ENCODE data around the gene TTC22. TPM values are rescaled to one million over a fixed set of nuclear protein-coding genes. Genes with fewer than 3 reads are reported as not detected.

The TTC22 gene
- total RNA-seq, 1 experiment from 2014 or later, result 0.59 TPM

GRCh38 chr1:54835970-54836369 lies 34.8 kb upstream of the TTC22 start:
- H3K4me1 ChIP-seq (ENCODE audit: insufficient read depth, low read length), result no peaks in the 10 kb centered on the region
- TF ChIP-seq CTCF (conservative IDR thresholded peaks at IDR 0.05), result no peak
- H3K27me3 Mint-ChIP-seq (ENCODE audit: low read depth), result peaks cover 10% of the 10 kb centered on the region
- no CpG with 5 or more reads among the region's 5 CpGs for WGBS (ENCODE audit: extremely low coverage, insufficient read length, low lambda C conversion rate)
- no peak overlapping the region for H2BK5ac ChIP-seq (ENCODE audit: insufficient read length, low read length)
- H3K79me1 ChIP-seq (ENCODE audit: insufficient read depth, low read depth, low read length, poor library complexity, severe bottlenecking), result no peaks in the 10 kb centered on the region
- no peak for DNase-seq
- H3K56ac ChIP-seq (ENCODE audit: insufficient read length, low read depth, low read length), result no peak overlapping the region
- no peaks in the 10 kb centered on the region for H3K27me3 ChIP-seq (ENCODE audit: insufficient read depth, low read length)
- no peak overlapping the region for H2AK5ac ChIP-seq (ENCODE audit: insufficient read length, low read length)
- no peak overlapping the region for H3K18ac ChIP-seq (ENCODE audit: insufficient read length, low read depth, low read length)
- H3K9me3 ChIP-seq (ENCODE audit: control insufficient read depth, low read depth, low read length), result no peaks in the 10 kb centered on the region
- no peak overlapping the region for H4K8ac ChIP-seq (replicated peaks; ENCODE audit: insufficient read length, low read depth, low read length)
- no peak overlapping the region; the same call in 1 of the 2 replicates for H3K14ac ChIP-seq (ENCODE audit: insufficient read depth, low read length)
- no peak overlapping the region for H4K5ac ChIP-seq (ENCODE audit: insufficient read length, low read depth, low read length)
- H3K23me2 ChIP-seq (ENCODE audit: insufficient read length, low read depth, low read length, poor library complexity, severe bottlenecking), result no peaks in the 10 kb centered on the region
- no peak overlapping the region for H3T11ph ChIP-seq (ENCODE audit: low read length)
- H3K9me3 Mint-ChIP-seq, result peaks cover 2 to 3% of the 10 kb centered on the region in 2 experiments; a peak in 3 of 5 replicates
- no peak overlapping the region for H3K4ac ChIP-seq (ENCODE audit: low read depth, low read length)
- no peak overlapping the region for H2BK20ac ChIP-seq (ENCODE audit: low read depth, low read length, poor library complexity, severe bottlenecking)
- no peak overlapping the region for H3K23ac ChIP-seq (ENCODE audit: insufficient read length, low read depth, low read length)
- H2BK12ac ChIP-seq (ENCODE audit: insufficient read length, low read depth, low read length), result no peak overlapping the region
- no peaks in the 10 kb centered on the region for H3K79me2 ChIP-seq (ENCODE audit: insufficient read depth, low read length)
- no peak overlapping the region for H3K27ac Mint-ChIP-seq
- H3K9ac ChIP-seq (ENCODE audit: extremely low read depth, insufficient read length, low read length), result no peak overlapping the region
- peaks cover 0 to 8% of the 10 kb centered on the region in 2 experiments; a peak in 2 of 4 replicates for H3K4me1 Mint-ChIP-seq
- H3K4me3 Mint-ChIP-seq, result no peak overlapping the region
- peaks cover 0 to 1% (median 0%) of the 10 kb centered on the region in 3 experiments; a peak in 1 of 7 replicates for H3K36me3 Mint-ChIP-seq (ENCODE audit: insufficient read depth in 1 of 3, low read depth in 3 of 3)
- no peak overlapping the region for H2BK15ac ChIP-seq (ENCODE audit: low read depth, low read length)
- no peak overlapping the region for H2AFZ ChIP-seq (ENCODE audit: low read length)
- no peak overlapping the region for H3K27ac ChIP-seq (ENCODE audit: insufficient read length, low read depth, low read length)
- H4K20me1 ChIP-seq (ENCODE audit: control insufficient read depth, insufficient read depth, insufficient read length), result no peaks in the 10 kb centered on the region
- no peak overlapping the region for H3K4me2 ChIP-seq (ENCODE audit: insufficient read depth, insufficient read length, low read length)
- no peak overlapping the region for H2BK120ac ChIP-seq (ENCODE audit: low read depth, low read length, poor library complexity, severe bottlenecking)
- no peak overlapping the region for H4K91ac ChIP-seq (ENCODE audit: insufficient read length, low read depth, low read length)
